Liver (tissue), 3 donors: ENCODE measurements around the gene DST.

Experiments used
- CTCF ChIP-seq: fragments of 150-350 bp; IDR thresholded peaks from 2 replicates; pipeline ENCODE4 v1.5.1; 2017; ENCODE audit warnings: improper control_type of control experiment, low read depth, low read length; ENCODE audit not compliant: missing input control
- EGR1 ChIP-seq, 2 donors: IDR thresholded peaks; 2 replicates each; pipeline ENCODE4 v1.6.1; 2016 to 2018; ENCODE audit warnings: antibody characterized with exemption in 2 of 2, low read depth in 2 of 2
- GABPA ChIP-seq, 2 donors: IDR thresholded peaks in 1 of 2; conservative IDR thresholded peaks in 1 of 2; 2 replicates each; pipeline ENCODE4 v1.6.1; 2016; ENCODE audit warnings: antibody characterized with exemption in 2 of 2, mild to moderate bottlenecking in 1 of 2, moderate library complexity in 1 of 2
- MAX ChIP-seq: IDR thresholded peaks from 2 replicates; pipeline ENCODE4 v1.6.1; 2016; ENCODE audit warnings: antibody characterized with exemption
- REST ChIP-seq: IDR thresholded peaks from 2 replicates; pipeline ENCODE4 v1.6.1; 2016; ENCODE audit warnings: antibody characterized with exemption, mild to moderate bottlenecking
- RXRA ChIP-seq, 2 donors: IDR thresholded peaks; 2 replicates each; pipeline ENCODE4 v1.6.1; 2017 to 2018; ENCODE audit warnings: antibody characterized with exemption in 2 of 2, mild to moderate bottlenecking in 1 of 2
- YY1 ChIP-seq: IDR thresholded peaks from 2 replicates; pipeline ENCODE4 v1.6.1; 2016; ENCODE audit warnings: antibody characterized with exemption, mild to moderate bottlenecking
- donor health status: healthy.
- donor health status: healthy.

- TF ChIP-seq CTCF (no peak), MAX (no peak), YY1 (no peak), EGR1 (IDR thresholded peaks at IDR 0.05; ENCODE audit: low read depth in 2 of 2) (no peak), RXRA (IDR thresholded peaks at IDR 0.05) (no peak), GABPA (IDR thresholded peaks at IDR 0.05 in 1 of 2, conservative IDR thresholded peaks at IDR 0.05 in 1 of 2) (no peak), REST (no peak)
These were observed 62.4 kb downstream of the DST start for GRCh38 chr6:56580271-56580670.
